Testis (tissue), 2 donors: ENCODE results near the gene BST2.

Experiments used
- POLR2A ChIP-seq: fragments of 450-650 bp; IDR thresholded peaks from one replicate; pipeline ENCODE4 v1.6.1; 2017; ENCODE audit warnings: antibody characterized with exemption, mild to moderate bottlenecking, moderate library complexity
- TF ChIP-seq, protein P1 (sequence below), 3 experiments: fragments of 450-650 bp in 2 of 3; fragments of 200-600 bp in 1 of 3; sonication (generic) in 1 of 3; IDR thresholded peaks; one replicate each; pipeline ENCODE4 v1.5.1; 2016 to 2019; ENCODE audit warnings: antibody characterized with exemption in 3 of 3, mild to moderate bottlenecking in 2 of 3, moderate library complexity in 1 of 3

DNA sequence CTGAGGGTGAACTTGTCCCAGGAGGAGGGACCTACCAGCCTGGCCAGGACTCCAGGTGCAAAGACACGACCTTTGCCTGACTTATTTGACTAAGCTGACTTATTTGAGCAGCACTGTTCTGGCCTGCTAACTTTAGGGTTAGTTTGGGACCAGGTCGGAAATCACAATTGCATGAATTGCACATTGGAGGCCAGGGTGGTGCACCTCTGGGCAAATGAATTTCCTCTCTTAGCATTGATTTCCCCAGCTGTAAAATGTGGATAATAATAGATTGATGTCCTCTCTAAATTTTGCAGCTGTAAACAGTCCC lies 1.4 kb upstream of the BST2 start:
- TF ChIP-seq, protein P1, sequence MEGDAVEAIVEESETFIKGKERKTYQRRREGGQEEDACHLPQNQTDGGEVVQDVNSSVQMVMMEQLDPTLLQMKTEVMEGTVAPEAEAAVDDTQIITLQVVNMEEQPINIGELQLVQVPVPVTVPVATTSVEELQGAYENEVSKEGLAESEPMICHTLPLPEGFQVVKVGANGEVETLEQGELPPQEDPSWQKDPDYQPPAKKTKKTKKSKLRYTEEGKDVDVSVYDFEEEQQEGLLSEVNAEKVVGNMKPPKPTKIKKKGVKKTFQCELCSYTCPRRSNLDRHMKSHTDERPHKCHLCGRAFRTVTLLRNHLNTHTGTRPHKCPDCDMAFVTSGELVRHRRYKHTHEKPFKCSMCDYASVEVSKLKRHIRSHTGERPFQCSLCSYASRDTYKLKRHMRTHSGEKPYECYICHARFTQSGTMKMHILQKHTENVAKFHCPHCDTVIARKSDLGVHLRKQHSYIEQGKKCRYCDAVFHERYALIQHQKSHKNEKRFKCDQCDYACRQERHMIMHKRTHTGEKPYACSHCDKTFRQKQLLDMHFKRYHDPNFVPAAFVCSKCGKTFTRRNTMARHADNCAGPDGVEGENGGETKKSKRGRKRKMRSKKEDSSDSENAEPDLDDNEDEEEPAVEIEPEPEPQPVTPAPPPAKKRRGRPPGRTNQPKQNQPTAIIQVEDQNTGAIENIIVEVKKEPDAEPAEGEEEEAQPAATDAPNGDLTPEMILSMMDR (IDR thresholded peaks at IDR 0.05): no peak
- TF ChIP-seq POLR2A: no peak
